ENCODE measurements around the gene PSD4.

Gene PSD4

GRCh38 chr2:113211226-113212105 is 37.7 kb downstream of the PSD4 start:
- H3K27me3 Mint-ChIP-seq, result no peaks in the 10 kb centered on the region
- H3K4me3 Mint-ChIP-seq, result no peak overlapping the region
- H3K4me1 Mint-ChIP-seq (ENCODE audit: low read depth), result no peaks in the 10 kb centered on the region
- peak overlapping the region; percentile 26 for H3K27ac Mint-ChIP-seq
- no peaks in the 10 kb centered on the region for H3K36me3 Mint-ChIP-seq (ENCODE audit: low read depth)
- H3K9me3 Mint-ChIP-seq, result no peaks in the 10 kb centered on the region

- Mint-ChIP-seq H3K4me3 (no peak overlapping the region), H3K27ac (peak overlapping the region; percentile 26), H3K9me3 (no peaks in the 10 kb centered on the region), H3K36me3 (ENCODE audit: low read depth) (no peaks in the 10 kb centered on the region), H3K4me1 (ENCODE audit: low read depth) (peaks cover 5% of the 10 kb centered on the region), H3K27me3 (no peaks in the 10 kb centered on the region)
These were observed 38.7 kb downstream of the PSD4 start for GRCh38 chr2:113212245-113213060.

- H3K9me3 Mint-ChIP-seq, result no peaks in the 10 kb centered on the region
- no peaks in the 10 kb centered on the region for H3K36me3 Mint-ChIP-seq (ENCODE audit: low read depth)
- H3K27ac Mint-ChIP-seq, result no peak overlapping the region
- H3K27me3 Mint-ChIP-seq, result no peaks in the 10 kb centered on the region
- H3K4me3 Mint-ChIP-seq, result no peak overlapping the region
- peaks cover 14% of the 10 kb centered on the region for H3K4me1 Mint-ChIP-seq (ENCODE audit: low read depth)
These were observed 39.5 kb downstream of the PSD4 start for GRCh38 chr2:113213061-113213930.

- peaks cover 19% of the 10 kb centered on the region for H3K4me1 Mint-ChIP-seq (ENCODE audit: low read depth)
- no peaks in the 10 kb centered on the region for H3K9me3 Mint-ChIP-seq
- H3K36me3 Mint-ChIP-seq (ENCODE audit: low read depth), result no peaks in the 10 kb centered on the region
- no peak overlapping the region for H3K27ac Mint-ChIP-seq
- H3K4me3 Mint-ChIP-seq, result no peak overlapping the region
- no peaks in the 10 kb centered on the region for H3K27me3 Mint-ChIP-seq
These were observed 40.4 kb downstream of the PSD4 start for GRCh38 chr2:113214141-113214540.

- peaks cover 19% of the 10 kb centered on the region for H3K4me1 Mint-ChIP-seq (ENCODE audit: low read depth)
- H3K4me3 Mint-ChIP-seq, result no peak overlapping the region
- no peak overlapping the region for H3K27ac Mint-ChIP-seq
- H3K36me3 Mint-ChIP-seq (ENCODE audit: low read depth), result no peaks in the 10 kb centered on the region
- no peaks in the 10 kb centered on the region for H3K27me3 Mint-ChIP-seq
- H3K9me3 Mint-ChIP-seq, result no peaks in the 10 kb centered on the region
These were observed 41.3 kb downstream of the PSD4 start for GRCh38 chr2:113215056-113215455.

GRCh38 chr2:113216321-113216720 is 42.5 kb downstream of the PSD4 start:
- H3K27me3 Mint-ChIP-seq, result no peaks in the 10 kb centered on the region
- H3K27ac Mint-ChIP-seq, result no peak overlapping the region
- no peaks in the 10 kb centered on the region for H3K36me3 Mint-ChIP-seq (ENCODE audit: low read depth)
- H3K4me3 Mint-ChIP-seq, result no peak overlapping the region
- H3K4me1 Mint-ChIP-seq (ENCODE audit: low read depth), result peaks cover 19% of the 10 kb centered on the region
- no peaks in the 10 kb centered on the region for H3K9me3 Mint-ChIP-seq

- Mint-ChIP-seq H3K36me3 (ENCODE audit: low read depth) (no peaks in the 10 kb centered on the region), H3K27me3 (no peaks in the 10 kb centered on the region), H3K4me1 (ENCODE audit: low read depth) (peaks cover 19% of the 10 kb centered on the region), H3K4me3 (no peak overlapping the region), H3K9me3 (no peaks in the 10 kb centered on the region), H3K27ac (no peak overlapping the region)
These were observed 43.2 kb downstream of the PSD4 start for GRCh38 chr2:113216891-113217454.

GRCh38 chr2:113217455-113218282 is 43.9 kb downstream of the PSD4 start:
- H3K4me3 Mint-ChIP-seq, result no peak overlapping the region

GRCh38 chr2:113218283-113219091 is 44.7 kb downstream of the PSD4 start:
- no peaks in the 10 kb centered on the region for H3K9me3 Mint-ChIP-seq
- H3K36me3 Mint-ChIP-seq (ENCODE audit: low read depth), result no peaks in the 10 kb centered on the region
- H3K27ac Mint-ChIP-seq, result no peak overlapping the region
- no peak overlapping the region for H3K4me3 Mint-ChIP-seq
- H3K4me1 Mint-ChIP-seq (ENCODE audit: low read depth), result peaks cover 19% of the 10 kb centered on the region
- no peaks in the 10 kb centered on the region for H3K27me3 Mint-ChIP-seq

More at GRCh38 chr2:113217455-113218282, 43.9 kb downstream of the PSD4 start:
- Mint-ChIP-seq H3K4me1 (ENCODE audit: low read depth) (peaks cover 19% of the 10 kb centered on the region), H3K27ac (no peak overlapping the region), H3K36me3 (ENCODE audit: low read depth) (no peaks in the 10 kb centered on the region), H3K27me3 (no peaks in the 10 kb centered on the region), H3K9me3 (no peaks in the 10 kb centered on the region)

GRCh38 chr2:113219092-113219441 is 45.3 kb downstream of the PSD4 start:
- Mint-ChIP-seq H3K4me1 (ENCODE audit: low read depth) (peaks cover 19% of the 10 kb centered on the region), H3K36me3 (ENCODE audit: low read depth) (no peaks in the 10 kb centered on the region), H3K9me3 (no peaks in the 10 kb centered on the region), H3K27ac (no peak overlapping the region), H3K27me3 (no peaks in the 10 kb centered on the region), H3K4me3 (no peak overlapping the region)

GRCh38 chr2:113219525-113219888 is 45.7 kb downstream of the PSD4 start:
- Mint-ChIP-seq H3K36me3 (ENCODE audit: low read depth) (no peaks in the 10 kb centered on the region), H3K4me3 (no peak overlapping the region), H3K27ac (no peak overlapping the region), H3K27me3 (no peaks in the 10 kb centered on the region), H3K9me3 (no peaks in the 10 kb centered on the region), H3K4me1 (ENCODE audit: low read depth) (peaks cover 19% of the 10 kb centered on the region)

GRCh38 chr2:113219889-113220641 is 46.3 kb downstream of the PSD4 start:
- peaks cover 19% of the 10 kb centered on the region for H3K4me1 Mint-ChIP-seq (ENCODE audit: low read depth)
- H3K27me3 Mint-ChIP-seq, result no peaks in the 10 kb centered on the region
- H3K27ac Mint-ChIP-seq, result no peak overlapping the region
- H3K9me3 Mint-ChIP-seq, result no peaks in the 10 kb centered on the region
- no peaks in the 10 kb centered on the region for H3K36me3 Mint-ChIP-seq (ENCODE audit: low read depth)
- no peak overlapping the region for H3K4me3 Mint-ChIP-seq

Measured in stimulated activated naive CD8-positive, alpha-beta T cell treated with anti-CD3 and anti-CD28 coated beads, Interleukin-15, Interleukin-2, amounts not matched to agents 100 ng/mL and 50 ng/mL, for 24 hours (primary cell).